Fibroblast of the aortic adventitia (primary cell): ENCODE data around the gene GFOD1. TPM values are rescaled to one million over a fixed set of nuclear protein-coding genes. Genes with fewer than 3 reads are reported as not detected.
"Not testable (repeated sequence)": the region's sequence is repeated elsewhere in the genome, so short reads cannot be mapped to it uniquely, and the experiment has no call there.

Experiments
- DNase-seq: peaks from one replicate; pipeline ENCODE4 v3.0.0-alpha.2; 2010; ENCODE audit warnings: low read depth
- H3K4me3 ChIP-seq: 2 replicates; pipeline ENCODE4 v1.5.1; 2011; ENCODE audit warnings: low read depth, mild to moderate bottlenecking, control low read depth, low read length, moderate library complexity
- total RNA-seq: library from RNA; depleted of rRNA; stranded (reverse); fragments of >200 nt; gene quantifications from 2 replicates; pipeline ENCODE4 v1.2.3, GENCODE V29; 2012; ENCODE audit warnings: low replicate concordance
- TF ChIP-seq, protein P1 (sequence below): IDR thresholded peaks from 2 replicates; pipeline ENCODE4 v1.5.1; 2011; ENCODE audit warnings: mild to moderate bottlenecking, low read length, control low read depth, inconsistent platforms; ENCODE audit not compliant: insufficient read depth

The GFOD1 gene
- total RNA-seq, 1 donor: 2.6 TPM

DNA sequence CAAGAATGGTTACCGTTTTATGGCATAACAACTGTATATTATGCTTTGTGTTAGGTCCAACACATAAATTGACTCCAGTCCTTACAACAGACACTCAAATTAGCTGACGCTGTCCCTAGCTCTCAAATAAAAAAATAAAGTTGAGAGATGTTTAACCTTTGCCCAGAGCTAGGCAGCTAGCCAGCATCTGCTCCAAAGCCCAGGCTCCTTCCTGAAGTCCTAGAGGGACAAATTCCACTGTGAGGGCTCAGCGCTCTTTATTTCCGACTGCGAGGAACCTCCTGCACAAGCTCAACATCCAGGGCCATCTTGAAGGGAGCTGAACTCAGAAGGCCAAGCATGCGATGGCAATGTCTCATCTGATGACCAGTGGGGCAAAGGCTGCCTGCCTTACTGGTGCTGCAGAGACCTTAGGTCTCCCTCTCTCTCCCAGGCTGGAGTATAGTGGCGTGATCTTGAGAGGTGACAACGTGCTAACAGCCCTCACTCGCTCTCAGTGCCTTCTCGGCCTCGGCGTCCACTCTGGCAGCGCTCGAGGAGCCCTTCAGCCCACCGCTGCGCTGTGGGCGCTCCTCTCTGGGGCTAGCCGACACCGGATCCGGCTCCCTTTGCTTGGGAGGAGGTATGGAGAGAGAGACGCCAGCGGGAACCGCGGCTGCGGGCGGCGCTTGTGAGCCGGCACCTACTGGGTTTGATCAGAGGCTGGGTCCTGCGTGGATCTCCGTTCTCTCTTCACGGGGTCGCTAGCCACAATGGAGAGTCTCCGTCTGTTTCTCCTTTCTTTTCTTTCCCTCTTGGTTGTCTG lies 24.7 kb upstream of the GFOD1 start:
- TF ChIP-seq, protein P1, sequence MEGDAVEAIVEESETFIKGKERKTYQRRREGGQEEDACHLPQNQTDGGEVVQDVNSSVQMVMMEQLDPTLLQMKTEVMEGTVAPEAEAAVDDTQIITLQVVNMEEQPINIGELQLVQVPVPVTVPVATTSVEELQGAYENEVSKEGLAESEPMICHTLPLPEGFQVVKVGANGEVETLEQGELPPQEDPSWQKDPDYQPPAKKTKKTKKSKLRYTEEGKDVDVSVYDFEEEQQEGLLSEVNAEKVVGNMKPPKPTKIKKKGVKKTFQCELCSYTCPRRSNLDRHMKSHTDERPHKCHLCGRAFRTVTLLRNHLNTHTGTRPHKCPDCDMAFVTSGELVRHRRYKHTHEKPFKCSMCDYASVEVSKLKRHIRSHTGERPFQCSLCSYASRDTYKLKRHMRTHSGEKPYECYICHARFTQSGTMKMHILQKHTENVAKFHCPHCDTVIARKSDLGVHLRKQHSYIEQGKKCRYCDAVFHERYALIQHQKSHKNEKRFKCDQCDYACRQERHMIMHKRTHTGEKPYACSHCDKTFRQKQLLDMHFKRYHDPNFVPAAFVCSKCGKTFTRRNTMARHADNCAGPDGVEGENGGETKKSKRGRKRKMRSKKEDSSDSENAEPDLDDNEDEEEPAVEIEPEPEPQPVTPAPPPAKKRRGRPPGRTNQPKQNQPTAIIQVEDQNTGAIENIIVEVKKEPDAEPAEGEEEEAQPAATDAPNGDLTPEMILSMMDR: no peak
- no peak for DNase-seq
- no peak overlapping the region for H3K4me3 ChIP-seq

DNA sequence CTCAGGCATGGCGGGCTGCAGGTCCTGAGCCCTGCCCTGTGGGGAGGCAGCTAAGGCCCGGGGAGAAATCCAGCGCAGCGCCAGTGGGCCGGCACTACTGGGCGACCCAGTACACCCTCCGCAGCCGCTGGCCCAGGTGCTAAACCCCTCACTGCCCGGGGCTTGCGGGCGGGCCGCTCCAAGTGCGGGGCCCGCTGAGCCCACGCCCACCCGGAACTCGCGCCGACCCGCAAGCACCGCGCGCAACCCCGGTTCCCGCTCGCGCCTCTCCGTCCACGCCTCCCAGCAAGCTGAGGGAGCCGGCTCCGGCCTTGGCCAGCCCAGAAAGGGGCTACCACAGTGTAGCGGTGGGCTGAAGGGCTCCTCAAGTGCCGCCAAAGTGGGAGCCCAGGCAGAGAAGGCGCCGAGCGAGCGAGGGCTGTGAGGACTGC lies 23.8 kb upstream of the GFOD1 start:
- not testable (repeated sequence) for H3K4me3 ChIP-seq, DNase-seq

DNA sequence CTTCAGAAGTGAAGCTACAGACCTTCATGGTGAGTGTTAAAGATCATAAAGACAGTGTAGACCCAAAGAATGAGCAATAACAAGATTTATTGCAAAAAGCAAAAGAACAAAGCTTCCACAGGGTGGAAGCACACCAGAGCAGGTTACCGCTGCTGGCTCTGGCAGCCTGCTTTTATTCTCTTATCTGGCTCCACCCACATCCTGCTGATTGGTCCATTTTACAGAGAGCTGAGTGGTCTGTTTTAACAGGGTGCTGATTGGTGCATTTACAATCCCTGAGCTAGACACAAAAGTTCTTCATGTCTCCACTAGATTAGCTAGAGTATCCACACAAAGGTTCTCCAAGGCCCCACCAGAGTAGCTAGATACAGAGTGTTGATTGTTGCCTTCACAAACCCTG lies 23.0 kb upstream of the GFOD1 start:
- not testable (repeated sequence) for DNase-seq, H3K4me3 ChIP-seq

DNA sequence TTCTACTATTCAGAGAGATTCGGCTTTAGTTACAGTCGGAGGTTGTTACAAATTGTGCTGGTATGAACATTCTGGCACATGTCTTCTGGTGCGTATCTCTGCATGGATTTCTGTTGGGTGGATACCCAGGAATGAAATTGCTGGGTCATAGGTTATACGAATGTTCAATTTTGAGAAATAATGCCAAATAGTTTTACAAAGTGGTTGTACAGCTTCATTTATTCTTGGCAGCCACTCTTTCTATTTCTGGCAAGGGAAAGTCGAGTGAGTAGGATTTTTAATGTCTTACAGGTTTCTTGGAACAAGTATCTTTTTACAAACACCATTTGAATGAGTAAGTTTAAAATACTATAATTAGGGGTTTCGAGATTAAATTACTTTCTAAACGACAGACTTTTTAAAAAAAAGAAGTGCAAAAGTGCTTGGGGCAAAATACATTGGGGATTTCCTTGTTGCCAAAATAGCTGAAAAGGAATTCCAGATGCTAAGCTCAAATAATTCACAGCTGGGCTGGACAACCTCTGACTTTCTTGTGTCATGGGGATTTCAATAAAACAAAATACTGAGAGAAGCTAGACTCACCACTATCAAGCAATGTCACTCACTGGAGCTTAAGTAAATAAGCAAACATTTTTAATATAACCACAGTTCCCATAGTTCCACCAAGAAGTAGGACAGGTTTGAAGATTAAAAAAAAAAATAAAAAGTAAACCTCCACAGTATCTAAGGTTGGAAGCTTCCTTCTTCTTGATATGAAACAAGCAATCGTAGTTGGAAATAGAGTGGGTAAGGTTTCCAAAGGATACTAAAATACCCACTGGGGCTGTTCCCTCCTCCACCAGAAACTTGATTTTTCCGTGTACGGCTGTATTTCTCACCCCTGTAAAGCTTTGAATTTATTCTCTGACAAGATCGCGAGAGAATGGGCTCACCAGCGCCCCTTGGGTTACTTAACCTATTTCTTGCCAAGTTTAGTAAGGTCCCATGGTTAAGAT lies 21.6 kb upstream of the GFOD1 start:
- H3K4me3 ChIP-seq: no peak overlapping the region
- peak; percentile 98 for DNase-seq
- TF ChIP-seq, protein P1: peak; percentile 13

DNA sequence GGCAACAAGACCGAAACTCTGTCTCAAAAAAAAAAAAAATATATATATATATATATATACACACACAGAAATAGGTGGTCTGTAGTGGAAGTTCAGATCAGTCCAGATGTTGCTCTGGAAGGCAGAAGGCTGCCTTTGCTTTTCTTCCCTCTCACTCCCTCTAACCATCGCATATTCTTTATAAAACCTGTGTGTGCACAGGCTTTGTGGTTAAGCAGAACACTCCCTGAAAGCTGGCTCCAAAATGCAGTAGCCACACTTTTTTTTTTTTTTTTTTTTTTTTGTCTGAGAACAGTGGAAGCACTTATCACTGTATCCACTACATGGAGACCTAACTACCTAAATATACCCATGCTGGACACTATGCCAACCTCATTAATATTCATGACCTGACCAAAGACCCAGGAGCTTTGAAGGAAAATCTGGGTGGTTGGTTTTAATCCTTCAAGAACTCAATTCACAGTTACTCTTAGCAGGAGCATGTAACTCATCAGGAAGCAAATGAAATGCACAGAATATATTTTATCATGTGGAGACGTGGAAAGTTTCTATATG lies 20.0 kb upstream of the GFOD1 start:
- H3K4me3 ChIP-seq: no peak overlapping the region
- TF ChIP-seq, protein P1: no peak
- peak; percentile 15 for DNase-seq

DNA sequence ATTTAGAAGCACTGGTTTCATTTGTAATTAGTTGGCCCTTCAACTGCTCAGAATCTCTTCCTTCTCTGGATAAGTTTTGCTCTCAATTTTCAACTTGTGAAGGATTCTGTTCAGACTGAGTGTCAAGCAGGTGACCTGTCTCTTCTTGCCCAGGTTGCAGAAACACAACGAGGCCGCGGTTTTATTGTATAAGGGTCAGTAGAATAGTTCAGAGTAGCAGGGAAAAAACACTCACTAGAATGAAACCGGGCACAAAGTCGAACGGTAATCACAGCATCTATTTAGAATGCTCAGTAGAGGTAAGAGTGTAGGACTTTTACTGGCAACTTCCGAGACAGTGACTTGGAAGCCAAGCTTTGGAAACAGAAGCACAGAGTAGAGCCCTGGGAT lies 17.9 kb upstream of the GFOD1 start:
- DNase-seq: no peak
- no peak overlapping the region for H3K4me3 ChIP-seq
- TF ChIP-seq, protein P1: no peak

DNA sequence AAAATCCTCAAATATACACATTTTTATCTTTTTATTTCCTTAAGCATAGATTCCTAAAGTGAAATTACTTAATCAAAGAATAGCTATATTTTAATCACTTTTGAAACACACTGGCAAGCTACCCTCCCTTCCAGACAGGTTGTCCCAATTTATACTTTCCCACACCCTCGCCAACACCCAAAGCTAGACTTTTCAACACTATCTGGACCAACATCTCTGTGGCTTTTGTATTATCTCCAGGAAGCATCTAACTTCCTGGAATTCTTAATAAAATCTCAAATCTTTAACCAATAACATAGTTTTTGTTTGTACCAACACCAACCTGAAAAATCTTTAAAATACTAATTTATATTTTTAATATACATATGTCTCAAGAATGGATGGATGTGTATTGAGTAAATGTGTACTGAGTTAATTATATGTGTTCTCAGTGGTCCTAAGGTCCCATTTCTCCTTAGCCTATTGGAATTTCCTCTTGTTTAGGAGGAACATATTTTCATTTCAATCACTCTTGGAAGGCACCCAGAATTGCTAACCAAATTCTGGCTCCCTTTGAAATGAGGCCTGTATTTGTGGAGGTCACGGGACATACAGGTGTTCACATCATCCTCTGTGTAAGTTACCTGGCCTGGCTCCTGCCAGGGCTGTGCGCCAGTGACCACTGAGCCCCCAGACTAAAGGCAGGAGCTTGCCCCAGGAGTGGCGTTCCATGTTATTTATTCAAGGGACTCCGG lies 17.4 kb upstream of the GFOD1 start:
- no peak overlapping the region for H3K4me3 ChIP-seq
- DNase-seq: no peak
- TF ChIP-seq, protein P1: no peak
